NCI-H2171 treated with DMSO at 0.1 percent for 48 hours (cell line): ENCODE results near the gene PHF10.

Experiments
- DNase-seq: peaks from one replicate; lab custom pipeline; 2025; lab: John Stamatoyannopoulos, UW

PHF10 gene

DNA sequence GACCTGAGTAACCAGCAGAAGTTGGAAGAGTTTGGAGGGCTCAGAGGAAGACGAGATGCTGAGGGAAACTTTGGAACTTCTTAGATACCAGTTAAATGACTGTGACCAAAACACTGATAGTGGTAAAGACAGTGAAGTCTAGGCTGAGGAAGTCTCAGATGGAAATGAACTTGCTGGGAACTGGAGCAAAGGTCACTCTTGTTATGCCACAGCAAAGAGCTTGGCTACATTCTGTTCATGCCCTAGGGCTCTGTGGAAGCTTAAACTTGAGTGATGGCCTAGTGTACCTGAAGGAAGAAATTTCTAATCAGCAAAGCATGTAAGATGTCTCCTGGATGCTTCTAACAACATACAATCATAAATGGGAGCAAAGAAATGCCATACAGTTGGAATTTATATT, 47.2 kb downstream of the PHF10 start:
- no peak for DNase-seq

DNA sequence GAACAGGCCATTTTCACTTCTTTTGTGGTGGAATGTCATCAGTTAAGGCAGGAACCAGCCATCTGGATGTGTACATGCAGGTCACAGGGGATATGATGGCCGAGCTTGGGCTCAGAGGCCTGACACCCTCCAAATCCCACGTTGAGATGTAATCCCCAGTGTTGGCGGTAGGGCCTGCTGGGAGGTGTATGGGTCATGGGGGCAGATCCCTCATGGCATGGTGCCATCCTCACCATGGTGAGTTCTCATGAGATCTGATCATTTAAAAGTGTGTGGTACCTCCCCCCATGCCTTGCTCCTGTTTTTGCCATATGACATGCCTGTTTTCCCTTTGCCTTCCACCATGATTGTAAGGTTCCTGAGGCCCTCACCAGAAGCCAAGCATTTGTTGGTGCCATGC, 49.3 kb downstream of the PHF10 start:
- DNase-seq = no peak

DNA sequence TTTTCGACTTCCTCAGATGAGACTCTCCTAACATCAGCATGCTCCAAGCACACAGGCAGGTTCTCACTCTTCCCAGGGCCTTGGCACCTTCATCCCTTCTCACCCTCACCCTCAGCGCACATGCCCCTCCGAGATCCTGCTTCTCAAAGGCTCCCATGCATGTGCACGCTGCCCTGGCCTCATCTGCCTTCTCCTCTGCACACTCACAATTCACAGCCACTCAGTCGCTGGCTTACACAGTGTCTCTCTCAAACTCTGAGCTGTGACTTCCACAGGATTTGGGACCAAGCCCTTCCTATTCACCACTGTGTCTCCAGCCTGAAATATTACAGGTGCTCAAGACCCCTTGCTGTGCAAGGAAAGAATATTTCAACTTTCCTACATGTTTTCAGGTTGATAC, 52.7 kb downstream of the PHF10 start:
- DNase-seq = no peak

DNA sequence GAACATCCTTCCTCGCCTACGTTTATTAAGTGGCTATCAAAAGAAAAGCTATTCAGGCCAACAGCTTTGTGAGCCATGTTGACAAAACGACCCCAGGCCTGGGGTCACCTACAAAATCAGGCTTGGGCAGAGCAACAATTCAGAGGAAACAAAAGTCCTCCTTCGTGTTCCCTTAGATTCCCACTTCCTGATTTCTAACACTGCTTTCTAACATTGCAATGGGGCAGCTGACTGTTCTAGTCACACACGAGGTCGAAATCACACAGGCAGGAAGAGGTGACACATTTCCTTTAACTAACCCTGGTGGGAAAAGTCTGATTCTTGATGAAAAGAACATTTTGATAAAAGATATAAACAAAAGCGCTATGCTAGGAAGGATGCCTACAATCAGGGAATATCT, 54.4 kb downstream of the PHF10 start:
- no peak for DNase-seq

DNA sequence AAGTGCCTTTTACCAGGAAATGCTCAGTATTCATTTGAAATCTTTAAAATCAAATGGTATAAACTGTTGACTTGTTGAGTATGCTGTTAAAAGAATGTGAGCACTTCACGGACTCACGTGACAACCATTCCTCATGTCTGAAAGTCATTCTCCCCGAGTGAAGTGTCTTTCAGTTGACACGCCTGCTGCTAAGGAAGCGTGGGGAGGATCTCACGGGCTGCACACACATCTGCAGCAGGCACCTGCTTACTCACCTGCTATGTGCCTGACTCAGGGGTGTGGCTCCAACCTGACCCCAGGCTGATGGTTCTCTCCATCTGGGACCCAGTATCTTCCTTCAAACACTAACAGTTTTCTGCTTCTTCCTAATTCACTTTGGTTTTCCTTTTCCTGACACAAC, 55.2 kb downstream of the PHF10 start:
- DNase-seq = peak; percentile 6

DNA sequence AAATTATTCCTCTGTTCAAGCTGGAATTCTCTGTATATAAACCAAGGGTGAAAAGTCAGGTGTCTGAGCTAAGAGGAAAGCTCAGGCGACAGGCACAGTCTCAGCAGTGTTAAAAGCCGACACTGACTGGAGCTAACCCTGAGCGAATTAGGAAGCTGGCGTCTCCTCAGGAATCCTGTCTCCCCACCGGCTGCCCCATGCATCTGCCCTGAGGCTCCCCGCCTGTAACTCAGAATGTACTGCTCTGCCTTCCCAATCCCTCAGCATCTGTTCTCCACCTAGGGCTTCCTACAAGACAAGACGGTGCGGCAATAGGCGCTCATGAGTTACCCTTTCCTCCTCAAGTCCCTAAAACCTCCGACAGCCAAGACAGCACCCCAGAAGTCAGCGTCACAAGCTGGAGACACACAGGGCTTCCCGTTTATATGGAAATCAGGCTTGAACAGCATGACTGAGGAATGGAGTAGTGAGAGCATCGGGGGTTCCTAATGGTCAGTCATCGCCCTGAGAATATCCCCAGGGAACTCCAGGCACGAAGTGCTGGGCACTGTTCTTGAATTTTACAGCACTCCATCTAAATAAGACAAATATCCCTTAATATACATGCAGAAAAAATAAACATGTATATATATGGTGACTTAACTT, 56.0 kb downstream of the PHF10 start:
- no peak for DNase-seq

DNA sequence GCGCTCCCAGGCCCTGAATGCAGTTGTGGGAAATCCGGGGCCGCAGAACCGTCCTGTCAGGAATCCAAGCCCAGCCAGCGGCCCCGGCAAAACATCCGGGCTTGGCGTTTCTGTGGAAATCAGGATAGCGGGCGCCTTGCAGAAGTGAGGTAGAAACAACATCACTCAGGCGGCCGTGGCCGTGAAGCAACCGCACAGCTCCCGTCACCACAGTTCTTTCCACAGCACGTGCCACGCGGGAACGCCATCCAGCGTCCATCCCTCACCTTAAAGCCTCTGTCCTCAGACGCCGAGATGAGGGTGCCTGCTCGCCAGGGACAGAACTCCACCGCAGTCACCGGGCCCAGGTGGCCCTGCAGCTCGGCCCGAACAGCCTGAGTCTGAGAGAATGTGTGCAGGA, 56.6 kb downstream of the PHF10 start:
- DNase-seq = no peak

DNA sequence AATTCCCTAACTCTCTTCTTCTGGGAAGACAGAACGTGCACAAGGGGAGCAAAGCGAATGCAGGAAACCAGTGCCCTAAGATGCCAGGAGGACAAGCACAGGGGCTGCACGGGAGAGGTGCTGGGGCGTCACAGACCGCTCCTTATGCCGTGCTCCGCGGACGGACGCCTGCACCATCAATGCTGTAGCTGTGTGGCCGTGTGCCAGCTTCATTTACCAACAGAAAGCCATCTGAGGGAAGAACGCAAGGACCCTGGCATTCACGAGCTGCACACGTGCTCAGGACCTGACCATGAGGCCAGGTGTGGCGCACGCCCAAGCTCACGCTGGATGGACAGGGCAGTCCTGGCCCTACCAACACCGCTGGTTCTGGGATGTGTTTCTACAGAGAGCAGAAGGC, 57.9 kb downstream of the PHF10 start:
- no peak for DNase-seq

DNA sequence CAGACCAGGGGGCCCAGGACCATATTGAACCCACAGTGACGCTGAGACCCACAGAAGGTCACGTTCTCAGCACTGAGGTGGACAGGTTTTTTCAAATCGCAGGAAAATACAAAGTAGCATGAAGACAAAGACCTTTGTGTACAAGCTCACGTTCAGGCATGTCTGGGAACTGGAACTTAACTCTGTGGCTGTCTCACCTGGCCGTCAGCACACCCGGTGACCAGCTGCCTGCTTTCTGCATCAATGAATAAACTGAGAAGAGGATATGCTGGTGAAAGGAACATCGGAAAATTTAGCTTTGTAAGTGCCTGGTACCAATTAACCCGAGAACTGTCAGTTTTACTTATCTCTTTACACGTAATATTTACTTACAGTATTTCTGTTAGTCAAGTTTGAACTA, 59.0 kb downstream of the PHF10 start:
- DNase-seq = peak; percentile 86

DNA sequence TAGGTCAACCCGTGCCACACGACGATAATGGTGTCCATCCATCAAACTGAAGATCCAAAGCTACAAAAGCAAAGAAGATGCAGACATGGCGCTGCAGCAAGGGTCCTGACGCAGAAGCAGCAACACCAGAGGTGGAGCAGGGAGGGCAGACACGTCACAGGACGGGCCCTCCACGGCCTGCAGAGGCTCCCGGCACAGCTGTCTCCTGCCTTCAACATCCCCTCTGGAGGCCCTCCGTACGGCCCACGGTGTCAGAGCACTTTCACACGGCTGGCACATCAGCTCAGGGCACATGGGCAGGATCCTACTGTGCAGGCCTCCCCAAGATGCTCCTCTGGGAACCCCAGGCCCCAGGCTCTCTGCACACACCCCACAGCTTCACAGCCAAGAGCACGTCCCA, 60.1 kb downstream of the PHF10 start:
- DNase-seq = no peak

DNA sequence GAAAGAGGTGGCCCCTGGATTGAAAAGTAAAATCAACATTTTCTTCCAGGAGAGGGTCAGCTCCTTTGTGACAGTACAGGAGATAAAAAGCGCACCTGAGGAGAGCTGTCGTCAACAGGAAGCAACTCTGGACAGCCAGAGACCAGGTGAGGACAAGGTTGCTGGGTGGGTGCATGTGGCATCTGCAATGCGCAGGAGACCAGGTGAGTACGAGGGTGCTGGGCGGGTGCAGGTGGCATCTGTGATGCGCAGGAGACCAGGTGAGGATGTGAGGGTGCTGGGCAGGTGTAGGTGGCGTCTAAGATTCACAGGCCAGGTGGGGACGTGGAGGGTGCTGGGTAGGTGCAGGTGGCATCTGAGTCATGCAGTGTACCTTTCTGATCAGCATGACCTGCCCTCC, 60.8 kb downstream of the PHF10 start:
- DNase-seq = no peak

DNA sequence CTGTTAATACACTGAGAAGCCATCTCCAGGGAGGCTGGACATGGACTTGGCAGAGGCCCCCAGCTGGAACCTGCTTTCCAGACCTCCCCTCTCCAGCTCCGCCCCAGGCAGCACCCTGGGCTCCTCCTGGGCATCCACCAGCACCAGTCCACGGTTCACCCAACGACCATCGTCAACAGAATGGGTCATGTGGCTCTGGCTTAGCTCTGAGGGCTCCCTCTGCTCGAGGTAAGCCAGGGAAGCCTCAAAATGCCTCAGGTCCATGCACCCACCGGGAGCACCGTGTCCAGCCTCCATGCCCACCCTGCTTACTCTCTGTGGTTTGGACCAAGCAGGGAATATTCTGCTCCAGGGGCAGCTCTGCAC, 62.9 kb downstream of the PHF10 start:
- no peak for DNase-seq

DNA sequence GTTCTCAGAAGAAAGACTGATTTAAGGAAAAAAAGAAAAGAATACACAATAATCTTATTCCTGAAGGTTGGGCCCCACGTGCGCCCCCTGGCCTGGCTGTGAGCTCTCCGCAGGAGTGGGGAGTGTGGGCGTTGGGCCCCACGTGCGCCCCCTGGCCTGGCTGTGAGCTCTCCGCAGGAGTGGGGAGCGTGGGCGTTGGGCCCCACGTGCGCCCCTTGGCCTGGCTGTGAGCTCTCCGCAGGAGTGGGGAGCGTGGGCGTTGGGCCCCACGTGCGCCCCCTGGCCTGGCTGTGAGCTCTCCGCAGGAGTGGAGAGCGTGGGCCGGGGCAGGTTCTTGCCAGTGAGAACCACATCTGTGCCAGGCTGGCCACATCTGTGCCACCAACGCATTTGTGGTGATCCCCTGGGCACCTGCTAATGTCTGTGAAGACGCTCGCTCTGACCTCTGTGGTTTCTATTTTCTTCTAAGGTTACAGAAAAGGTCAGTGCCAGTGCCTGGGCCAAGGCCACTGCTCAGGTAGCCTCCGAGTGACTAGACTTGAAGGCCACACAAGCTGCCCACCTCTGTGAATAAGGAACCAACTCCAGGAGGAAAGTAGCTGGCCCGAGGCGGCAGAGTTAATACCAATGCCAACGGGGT, 63.4 kb downstream of the PHF10 start:
- no peak for DNase-seq

DNA sequence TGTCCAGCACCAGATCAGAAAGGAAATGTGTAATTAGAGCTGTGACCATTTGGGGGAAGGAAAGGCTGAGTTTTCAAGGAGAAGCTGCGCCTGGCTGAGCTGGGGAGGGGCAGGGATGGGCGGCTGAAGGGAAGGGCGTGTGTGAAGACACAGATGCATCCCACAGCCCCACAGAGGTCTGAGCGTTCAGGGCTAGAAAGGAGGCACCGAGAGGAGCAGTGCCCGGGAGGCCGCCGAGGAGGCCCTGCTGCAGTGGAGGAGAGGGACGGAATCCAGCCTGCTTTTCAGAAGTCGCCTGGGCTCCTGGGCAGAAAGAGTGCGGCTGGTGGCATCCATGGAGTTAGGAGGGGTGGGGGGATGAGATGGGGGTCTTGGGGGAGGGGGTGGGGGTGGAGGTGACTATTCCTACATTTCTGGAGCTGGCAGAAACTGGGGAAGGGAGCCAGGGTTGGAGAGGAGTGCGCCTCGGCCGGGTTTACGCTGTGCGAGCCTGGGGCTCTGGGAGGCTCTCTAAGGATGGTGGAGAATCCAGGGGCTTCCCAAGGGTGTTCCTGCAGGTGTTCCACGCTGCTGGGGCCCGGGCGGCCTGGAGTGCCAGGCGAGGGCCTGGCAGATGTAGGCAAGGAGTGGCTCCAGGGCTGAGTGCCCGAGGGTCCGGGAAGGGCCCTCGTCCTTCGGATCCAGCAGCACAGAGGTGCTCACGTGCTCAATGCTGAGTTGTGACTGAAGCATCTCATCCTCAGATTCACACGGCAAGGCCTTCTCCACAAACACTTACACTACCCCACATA, 64.3 kb downstream of the PHF10 start:
- DNase-seq = no peak

DNA sequence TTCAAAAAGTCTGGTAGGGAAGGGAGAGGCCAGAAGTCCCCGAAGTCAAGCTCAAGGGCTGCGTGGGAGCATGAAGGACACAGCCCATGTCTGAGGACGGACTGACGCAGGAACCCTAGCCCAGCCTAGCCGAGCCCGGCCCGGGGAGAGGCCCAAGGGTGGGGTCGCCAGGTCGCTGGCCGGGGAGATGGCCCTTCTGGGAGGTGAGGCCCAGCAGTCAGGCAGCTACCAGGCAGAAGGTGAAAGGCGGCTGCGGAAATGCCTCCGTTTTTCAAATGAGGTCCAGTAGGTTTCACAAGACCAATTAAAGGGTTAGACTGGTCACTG, 67.1 kb downstream of the PHF10 start:
- DNase-seq = no peak

DNA sequence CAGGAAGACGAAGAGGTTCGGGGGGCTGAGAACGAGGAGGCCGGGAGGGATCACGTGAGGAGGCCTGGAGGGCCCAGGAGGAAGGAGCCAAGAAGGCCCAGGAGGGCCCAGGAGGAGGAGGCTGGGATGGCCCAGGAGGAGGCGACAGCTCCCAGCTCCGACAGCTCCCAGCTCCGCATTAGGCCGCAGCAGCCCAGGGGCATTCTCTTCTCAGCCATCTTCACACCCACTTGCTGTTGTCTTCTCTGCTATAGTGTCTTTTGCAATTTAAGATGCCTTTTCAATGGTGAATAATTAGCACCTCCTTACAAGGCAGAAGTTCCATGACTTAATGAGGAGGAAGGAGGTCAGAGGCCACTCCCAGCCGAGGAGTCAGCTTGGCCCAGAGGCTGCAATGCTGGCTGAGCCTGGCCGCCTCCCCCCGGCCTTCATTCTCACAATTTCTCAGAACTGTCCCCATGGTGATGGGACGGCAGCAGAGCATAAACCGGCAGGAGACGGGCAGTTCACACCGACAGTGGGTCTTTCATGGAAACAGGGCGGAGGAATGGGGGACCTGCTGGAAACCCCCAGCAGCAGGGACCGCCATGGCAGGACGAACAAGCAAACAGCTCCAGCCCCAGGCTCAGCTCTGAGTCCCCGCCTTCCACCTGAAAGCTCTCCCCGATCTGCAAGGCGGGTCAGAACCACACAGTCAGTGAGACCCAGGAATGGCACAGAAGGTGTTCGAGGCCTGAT, 67.6 kb downstream of the PHF10 start:
- DNase-seq = no peak

DNA sequence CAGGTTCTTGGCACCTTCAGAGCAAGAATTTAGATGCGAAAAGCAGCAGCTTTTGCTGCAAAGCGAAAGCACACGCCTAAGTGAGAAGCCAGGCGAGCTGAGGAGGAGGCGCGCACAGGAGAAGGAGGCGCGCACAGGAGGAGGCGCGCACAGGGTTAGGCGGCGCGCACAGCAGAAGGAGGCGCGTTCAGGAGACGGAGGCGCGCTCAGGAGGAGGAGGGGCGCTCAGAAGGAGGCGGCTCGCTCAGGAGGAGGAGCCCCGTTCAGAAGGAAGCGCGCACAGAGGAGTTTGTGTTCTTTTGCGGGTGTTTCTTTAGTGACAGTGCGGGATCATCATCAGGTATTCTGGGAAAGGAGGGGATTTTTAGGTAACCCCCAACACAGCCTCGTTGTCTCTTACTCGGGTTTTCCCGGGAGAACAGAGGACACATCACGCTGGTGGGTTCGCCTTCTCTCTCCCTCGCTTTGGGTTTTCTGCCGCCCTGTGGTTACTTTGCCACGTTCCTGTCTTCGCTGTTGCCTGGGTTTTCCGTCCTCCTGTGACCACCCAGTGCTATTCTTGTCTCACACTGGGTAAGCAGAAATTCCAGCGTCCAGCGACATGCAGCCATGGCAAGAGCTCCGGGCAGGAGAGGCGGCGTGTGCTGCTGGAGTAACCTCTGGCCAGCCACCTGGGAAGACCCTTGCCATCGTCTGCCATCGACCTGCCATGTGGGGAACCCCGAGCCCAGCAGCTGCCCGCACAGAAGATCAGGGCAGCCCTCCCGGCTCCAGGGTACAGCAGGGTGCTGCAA, 69.5 kb downstream of the PHF10 start:
- DNase-seq = peak; percentile 29
